Iris pigment epithelial cell (primary cell): ENCODE results near the gene SNAP25.

ENCODE experiments used
- DNase-seq: peaks from one replicate; pipeline ENCODE4 v3.0.0-alpha.2; 2011; ENCODE audit warnings: low read depth

Gene SNAP25

DNA sequence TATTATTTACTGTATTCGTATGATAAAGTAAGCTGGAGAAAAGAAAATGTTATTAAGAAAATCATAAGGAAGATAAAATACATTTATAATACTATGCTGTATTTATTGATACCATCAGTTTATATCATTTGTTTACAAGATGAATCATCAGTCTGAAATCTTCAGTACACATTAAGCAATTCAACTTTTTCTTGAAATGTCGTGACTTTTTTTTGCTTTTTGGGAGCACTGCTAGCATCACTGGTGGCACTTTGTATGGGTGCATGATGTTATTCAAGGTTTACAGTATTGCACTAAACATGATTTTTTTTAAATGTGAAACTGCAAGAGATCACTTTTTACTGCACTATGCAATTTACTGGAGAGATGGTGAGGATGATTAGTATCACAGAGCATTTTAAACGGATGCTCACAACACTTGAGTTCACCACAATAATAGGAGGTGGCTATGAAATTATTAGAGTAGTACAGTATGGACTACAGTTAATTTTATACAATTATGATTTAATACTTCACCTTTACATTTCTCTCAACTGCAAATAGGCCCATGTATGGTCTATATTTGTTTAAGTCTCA is 85.9 kb downstream of the SNAP25 start:
- no peak for DNase-seq

DNA sequence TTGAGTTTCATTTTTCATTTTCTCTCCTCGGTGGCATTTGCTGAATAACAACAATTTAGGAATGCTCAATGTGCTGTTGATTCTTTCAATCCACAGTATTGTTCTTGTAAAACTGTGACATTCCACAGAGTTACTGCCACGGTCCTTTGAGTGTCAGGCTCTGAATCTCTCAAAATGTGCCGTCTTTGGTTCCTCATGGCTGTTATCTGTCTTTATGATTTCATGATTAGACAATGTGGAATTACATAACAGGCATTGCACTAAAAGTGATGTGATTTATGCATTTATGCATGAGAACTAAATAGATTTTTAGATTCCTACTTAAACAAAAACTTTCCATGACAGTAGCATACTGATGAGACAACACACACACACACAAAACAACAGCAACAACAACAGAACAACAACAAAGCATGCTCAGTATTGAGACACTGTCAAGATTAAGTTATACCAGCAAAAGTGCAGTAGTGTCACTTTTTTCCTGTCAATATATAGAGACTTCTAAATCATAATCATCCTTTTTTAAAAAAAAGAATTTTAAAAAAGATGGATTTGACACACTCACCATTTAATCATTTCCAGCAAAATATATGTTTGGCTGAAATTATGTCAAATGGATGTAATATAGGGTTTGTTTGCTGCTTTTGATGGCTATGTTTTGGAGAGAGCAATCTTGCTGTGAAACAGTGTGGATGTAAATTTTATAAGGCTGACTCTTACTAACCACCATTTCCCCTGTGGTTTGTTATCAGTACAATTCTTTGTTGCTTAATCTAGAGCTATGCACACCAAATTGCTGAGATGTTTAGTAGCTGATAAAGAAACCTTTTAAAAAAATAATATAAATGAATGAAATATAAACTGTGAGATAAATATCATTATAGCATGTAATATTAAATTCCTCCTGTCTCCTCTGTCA is 88.1 kb downstream of the SNAP25 start:
- peak; percentile 93 for DNase-seq

DNA sequence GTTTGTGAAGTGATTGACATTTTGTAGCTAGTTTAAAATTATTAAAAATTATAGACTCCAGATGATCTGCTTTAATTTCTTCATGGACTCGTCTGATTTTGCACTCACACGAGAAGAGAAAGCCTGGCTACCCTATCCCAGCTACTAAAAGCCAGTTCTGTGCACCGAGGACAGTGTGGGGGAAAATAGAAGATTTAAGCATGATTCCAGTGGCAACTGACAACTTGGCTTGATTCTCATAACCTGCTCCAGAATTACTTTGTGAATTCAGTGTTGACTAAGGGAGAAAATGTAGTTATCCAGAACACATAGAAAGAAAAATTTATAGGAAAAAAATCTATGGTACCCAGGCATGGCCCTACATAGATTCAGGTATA is 88.7 kb downstream of the SNAP25 start:
- DNase-seq, result no peak

DNA sequence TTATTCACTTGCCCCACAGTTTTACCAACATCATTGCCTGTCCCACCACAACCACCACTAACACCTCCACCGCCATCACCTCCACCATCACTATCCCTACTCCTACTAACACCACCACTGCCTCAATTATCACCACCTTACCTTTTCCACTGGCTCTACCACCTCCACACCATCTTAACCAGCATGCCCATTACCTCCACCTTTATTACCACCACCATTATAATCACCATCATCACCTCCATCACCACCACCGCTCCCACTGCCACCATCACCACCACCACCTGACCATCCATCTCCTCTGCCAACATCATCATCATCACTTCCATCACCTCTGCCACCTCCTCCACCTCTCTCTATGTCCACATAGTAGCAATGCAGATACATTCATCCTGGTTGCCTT is 90.0 kb downstream of the SNAP25 start:
- DNase-seq, result no peak

DNA sequence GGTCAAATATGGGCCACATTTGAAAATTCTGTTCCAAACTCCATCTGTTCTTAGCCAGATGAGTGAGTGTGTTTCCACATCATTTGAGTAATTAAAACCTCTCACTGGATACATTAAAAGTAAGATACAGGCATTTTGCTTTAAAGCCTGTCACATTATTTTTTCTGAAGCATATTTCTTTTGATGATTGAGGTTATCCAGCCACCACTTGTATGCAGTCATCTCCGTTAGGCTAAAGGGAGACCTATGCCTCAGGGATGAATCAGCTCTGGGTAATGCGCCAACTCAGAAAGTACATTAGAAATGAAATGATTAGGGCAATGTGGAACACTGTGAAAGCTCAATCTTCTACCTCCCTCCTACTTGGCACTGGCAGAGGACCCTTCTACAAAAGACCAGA is 90.7 kb downstream of the SNAP25 start:
- DNase-seq, result peak; percentile 95

DNA sequence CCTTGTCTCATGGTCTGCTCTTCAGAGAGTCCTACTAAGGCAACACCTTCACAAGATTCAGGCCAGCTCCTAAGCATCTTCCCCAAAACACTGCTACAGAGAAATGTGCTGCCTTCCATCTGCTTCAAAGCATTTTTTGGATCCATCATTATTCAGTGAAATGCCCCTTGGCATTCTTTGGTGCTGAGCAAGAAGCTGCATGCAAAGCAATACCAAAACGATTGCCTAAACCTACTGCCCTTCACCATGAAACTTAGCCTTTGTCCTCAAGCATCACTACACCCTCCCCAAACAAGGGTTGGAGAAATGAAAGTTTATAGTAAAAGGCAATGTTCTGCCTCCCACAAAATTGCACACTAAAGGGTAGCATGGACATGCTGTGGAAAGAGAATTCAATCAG is 93.5 kb downstream of the SNAP25 start:
- DNase-seq, result no peak

DNA sequence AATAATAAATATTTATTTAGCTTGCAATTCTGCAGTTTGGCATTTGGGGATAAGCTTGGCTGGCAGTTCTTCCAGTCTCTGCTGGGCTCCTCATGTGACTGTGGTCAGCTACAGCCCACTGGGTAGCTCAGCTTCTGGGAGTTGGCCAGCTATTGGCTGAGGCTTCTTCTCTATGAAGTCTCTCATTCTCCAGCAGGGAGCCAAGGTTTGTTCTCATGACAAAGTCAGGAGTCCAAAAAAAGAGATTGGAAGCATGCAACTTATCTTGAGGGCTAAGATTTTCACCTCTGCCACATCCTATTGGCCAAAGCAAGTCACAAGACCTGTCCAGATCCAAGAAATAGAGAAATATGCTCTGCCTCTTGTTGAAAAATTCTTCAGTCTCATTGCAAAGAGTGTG is 94.6 kb downstream of the SNAP25 start:
- DNase-seq, result no peak

DNA sequence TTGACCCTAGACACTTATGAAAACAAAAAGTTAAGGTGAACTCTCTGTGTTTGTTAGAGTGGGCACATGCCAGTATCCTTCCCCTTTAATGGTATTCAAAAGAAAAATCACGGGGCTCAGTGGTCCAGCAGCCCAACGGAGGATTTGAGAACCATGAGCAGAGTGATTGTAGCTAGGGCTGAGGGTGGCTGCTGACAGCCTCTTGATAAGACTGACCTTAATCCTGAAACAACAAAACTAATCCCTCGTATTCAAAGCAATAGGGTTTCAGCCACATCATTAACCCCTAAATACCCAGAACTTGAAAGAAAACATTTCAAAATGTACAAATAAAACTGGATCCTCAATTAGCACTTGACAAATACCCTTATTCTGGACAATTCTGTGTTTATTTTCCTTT is 95.1 kb downstream of the SNAP25 start:
- peak; percentile 43 for DNase-seq

DNA sequence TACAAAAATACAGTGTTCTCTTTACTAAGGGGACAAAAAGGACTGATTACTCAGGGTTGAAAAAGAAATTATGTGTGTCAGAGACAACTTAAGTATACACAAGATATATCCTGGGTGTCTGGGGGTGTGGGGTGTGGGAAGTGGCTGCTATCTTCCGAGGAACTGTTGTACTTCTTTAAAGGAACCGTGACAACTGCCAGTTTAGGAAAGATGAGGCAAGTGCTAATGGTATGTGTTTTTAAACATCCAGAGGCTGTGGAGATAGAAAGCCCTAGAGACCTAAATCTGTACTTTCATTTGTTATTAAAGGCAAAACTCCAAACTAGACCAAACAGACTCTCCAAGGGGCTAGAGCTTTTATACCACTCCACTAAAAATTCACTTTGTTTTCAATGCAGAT is 95.6 kb downstream of the SNAP25 start:
- DNase-seq, result peak; percentile 49

DNA sequence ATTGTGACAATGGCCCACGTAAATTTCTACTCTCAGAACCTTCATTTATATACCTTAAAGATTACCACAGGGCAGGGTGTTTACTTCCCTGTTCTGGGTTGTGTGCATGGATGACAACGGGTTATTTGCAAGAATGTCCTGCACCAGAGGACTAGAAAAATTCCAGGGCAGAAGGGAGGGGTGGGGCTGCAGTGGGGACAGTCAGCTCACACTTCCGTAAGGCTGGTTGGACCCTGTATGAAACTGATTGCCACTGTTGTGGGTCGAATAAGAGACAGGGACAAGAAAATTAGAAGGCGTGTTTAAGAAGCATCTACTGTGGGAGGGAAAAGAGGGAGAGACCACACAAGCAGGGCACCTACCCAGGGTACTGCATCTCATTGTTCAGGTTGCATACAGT is 96.5 kb downstream of the SNAP25 start:
- DNase-seq, result no peak

DNA sequence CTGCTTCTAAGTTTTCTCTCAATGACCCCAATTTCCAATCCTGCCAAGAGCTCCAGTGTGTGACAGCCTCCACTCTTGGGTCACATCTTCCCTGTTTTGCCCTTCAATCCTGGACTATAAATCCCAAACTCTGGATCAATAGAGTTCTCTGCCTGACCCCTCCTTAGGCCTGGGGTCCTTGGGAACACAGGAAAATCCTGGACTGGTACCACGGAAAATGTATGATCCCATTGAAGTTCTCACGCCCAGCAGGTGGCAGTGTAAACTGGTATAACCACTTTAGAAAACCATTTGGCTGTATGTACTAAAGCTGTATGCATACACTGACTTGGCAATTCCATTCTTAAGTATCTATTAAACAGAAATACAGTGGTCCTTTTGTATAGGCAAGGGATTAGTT is 98.0 kb downstream of the SNAP25 start:
- no peak for DNase-seq

DNA sequence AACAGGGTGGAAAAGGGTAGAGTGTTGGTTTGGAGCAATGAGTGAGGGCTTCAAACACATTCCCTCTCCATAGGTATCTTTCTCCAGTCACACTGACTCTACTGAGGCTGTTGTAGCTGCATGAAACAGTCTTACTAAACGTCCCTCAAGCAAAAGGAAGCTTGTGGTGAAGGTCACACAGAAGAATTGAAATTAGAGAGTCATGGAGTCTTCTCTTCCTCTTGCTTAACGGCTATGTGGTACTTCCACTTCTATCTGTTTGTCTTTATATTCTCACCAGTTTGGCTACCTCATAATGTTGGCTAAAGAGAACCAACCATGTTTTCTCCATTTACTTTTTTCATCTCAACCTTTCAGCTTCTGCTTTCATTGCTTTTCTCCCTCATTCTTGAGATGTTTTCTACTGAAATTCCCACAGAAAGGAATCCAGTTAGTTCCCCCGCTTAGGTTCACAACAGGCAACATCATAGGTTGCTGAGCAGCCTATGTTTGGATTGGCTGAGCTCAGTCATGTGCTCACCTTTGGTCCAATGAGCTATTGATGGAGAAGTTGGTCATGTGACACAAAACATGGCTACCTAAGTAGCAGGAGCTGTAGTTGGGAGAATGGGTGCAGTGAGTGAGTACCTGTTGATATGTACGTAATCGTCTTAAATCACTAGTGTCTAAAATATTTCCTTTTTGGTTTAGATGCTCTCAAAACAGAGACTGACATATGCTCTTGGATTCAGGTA is 99.8 kb downstream of the SNAP25 start:
- no peak for DNase-seq

DNA sequence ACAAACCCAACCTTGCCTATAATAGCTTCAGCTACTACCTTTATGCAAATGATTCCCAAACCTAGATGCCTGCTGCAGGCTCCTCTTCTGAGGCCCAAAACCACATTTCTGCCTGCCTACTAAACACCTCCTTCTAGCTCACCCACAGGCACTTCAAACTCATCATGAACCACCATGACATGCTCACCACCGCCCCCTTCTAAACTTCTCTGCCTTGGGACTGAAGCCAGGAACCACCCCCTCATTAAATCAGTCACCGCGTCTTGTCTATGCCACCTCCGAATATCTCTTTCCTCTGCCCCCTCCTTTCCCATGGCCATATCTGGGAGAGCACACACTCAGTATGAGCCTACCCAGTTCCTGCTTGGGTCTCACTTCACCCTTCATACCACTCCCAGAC is 101.2 kb downstream of the SNAP25 start:
- no peak for DNase-seq

DNA sequence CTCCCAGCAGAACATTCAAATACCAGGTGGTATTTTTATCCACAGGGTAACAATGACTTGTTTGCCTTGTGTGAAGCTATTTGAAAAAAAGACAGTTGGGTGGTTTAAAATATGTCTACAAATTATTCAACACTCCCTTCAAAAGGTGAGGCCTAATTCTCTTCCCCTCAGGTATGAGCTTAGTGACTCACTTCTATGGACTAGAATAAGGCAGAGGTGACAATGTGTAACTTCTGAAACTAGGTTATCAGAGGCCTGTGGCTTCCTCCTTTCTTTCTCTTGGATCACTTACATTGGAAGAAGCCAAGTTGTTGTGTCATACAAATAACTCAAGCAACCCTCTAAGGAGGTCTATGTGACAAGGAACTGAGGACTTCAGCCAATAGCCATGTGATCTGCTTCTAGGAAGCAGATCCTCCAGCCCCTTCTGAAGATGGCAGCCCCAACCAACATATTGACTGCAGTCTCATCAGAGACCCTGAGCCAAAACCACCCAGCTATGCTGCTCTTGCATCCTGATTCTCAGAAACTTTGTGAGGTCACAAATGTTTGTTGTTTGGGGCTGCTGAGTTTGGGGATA is 102.6 kb downstream of the SNAP25 start:
- DNase-seq, result no peak

DNA sequence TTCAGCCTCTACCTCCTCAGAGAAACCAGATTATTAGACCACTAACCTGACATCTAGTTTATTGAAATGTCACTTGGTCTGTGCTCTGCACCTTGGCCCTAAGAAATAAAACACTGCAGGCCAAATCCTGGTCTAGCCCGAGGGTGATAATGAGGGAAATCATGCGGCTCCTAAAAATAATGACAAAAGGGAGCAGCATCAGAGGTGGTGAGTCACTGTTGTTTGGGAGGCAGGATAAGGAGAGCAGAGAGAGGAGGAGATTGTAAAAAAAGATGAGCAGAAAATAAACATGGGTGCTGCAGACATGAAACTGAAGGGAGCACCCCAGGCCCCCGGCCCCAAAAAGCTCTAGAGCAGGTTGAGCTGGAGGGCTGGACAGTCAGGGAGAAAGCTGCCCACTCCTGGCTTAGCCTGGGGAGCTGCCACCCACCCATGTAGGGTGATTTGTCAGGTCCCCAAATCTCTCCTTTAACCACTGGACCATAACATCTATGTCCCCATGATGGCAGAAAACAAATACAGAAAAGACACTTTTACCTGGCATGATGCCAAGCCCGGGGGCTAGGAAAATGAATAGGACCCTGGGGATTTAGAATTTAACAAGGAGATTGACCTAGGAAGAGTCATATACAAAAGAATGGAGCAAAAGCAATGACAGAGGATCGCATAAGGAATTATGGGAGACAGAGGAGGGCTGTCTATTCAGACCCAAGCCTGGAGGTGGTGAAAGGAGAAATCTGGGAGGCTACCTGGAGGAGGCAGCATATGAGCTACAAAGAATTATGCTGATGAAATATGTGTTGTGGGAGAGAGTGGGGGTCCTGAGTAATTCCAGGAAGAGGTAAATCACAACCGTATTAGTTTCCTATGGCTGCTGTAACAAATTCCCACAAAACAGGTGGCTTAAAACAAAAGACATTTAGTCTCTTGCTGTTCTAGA is 103.7 kb downstream of the SNAP25 start:
- no peak for DNase-seq

DNA sequence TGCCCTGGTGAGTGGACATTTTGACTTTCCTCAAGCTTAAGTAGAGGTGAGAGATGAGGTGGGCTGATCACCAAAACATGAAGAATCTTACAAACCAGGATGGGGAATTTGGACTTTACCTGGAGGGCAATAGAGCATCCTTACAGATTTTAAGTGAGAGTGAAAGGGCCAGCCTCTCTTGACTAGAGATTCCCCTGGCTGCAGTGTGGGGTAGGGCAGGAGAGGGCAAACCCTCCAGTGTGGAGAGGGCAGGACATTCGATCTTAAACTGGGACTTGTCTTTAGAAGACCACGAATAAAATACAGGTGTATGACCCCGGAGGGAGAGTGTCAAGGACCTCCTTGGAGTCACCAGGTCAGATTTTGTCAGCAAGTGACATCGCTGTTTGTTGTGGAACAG is 105.1 kb downstream of the SNAP25 start:
- DNase-seq, result no peak

DNA sequence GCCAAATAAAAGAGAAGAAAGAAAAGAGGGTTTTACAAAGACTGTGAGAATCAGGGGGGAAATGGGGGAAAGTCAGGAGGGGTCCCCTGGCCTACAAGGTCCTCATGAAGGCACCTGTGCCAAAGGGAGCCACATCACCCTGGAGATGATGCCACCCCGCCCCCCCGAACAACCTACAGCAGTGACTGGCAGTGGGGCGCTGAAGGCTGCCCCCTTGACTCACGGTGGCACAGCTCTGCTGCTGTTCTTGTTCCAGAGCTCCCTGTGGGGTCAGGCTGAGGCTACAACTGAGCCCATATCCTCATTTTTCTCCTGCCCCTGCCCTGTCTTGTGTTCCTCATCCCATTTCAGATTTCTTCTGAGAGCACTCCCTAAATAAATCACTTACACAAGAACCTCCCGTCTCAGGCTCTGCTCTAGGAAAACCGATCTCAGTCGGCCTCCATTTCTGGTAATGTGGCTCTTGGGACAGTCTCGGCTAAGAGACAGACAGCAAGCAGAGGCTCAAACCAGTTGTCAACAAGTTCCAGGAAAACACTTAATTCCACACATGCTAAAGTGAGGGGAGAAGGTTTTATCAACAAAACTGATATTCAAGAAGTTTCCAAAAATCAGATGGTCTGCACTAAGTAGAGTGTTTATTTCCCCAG is 105.7 kb downstream of the SNAP25 start:
- no peak for DNase-seq

DNA sequence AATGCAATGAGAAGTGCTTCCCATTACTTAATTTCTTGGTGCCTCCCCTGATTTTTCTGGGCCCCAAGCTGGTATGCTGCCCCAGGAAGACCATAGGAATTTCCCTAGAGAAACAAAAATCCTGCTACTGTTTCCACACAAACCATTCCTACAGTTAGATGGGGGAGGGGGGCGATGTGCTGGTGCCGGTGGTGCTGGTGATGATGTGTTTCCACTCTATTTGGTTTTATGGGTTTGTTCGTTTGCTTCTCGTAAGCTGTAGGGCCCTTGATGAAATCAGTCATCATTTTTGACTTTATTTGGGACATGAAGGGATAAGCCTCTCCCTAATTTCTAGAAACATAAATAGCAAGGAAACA is 110.2 kb downstream of the SNAP25 start:
- no peak for DNase-seq

DNA sequence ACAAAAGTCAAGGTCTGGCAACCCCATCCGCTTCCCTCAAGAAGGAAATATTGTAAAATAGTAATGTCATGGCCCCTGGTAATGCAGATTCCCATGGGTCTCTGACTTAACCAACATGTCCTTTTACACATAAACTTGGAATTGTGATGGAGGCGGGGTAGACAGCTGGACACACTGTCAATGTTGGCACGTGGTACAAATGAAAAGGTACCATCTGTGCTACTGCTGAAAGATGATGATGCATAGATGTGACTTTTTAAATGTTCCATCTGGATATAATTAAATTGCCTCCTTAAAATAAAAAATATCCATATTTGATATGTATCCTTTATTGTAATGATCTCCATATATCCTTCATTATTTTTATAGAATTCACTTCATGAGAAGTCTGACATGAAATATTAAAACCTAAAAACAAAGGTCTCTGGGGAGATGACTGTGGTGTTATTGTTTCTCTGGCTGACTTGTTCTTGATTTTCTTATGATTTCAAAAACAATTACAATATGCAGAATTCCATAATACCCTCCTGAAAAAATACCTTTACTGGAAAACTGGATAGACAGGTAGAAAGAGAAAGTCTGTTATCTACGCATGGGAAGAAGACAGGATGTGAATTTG is 110.9 kb downstream of the SNAP25 start:
- no peak for DNase-seq

DNA sequence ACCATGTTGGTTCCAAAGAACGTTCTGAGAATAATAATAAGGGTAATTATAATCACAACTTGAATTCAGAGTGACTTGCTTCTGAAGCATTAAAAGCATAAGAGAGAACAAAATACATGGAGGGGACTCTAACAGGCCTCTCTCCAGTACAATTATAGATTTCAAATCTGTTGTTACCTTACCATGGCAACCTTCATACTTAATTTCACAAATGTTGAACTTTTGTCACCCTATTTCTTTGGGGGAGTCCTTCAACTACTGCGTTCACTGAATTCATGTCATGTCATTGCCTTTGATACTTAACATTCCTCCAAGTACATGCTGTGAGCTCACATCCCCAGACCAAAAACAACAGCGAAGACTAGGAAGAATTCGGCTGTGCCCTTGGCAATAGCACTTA is 111.4 kb downstream of the SNAP25 start:
- no peak for DNase-seq
